ENCODE measurements around the gene C2orf76.
A peak's percentile ranks its signal among the peaks of the same experiment; 100 is the strongest.
"Not testable (repeated sequence)": the region's sequence is repeated elsewhere in the genome, so short reads cannot be mapped to it uniquely, and the experiment has no call there.

C2orf76 gene

GRCh38 chr2:119366649-119367471 lies at the start of gene C2orf76, which contains the start of gene DBI:
Gene C2orf76 (minus strand): TSS chr2:119366834. CDS start chr2:119339959, 26,875 bp downstream.
Gene DBI (plus strand): TSS chr2:119366977. CDS start chr2:119367052, 75 bp downstream.
- peak; percentile 96 for DNase-seq

- no peak for DNase-seq
Measured at GRCh38 chr2:119415630-119416029, 49.0 kb upstream of the C2orf76 start.

GRCh38 chr2:119414894-119415293 lies 48.3 kb upstream of the C2orf76 start:
- no peak for DNase-seq

- DNase-seq: no peak
Measured at GRCh38 chr2:119409506-119409905, 42.9 kb upstream of the C2orf76 start.

- DNase-seq: peak; percentile 50
Measured at GRCh38 chr2:119408221-119408619, 41.6 kb upstream of the C2orf76 start.

- DNase-seq: peak; percentile 67
Measured at GRCh38 chr2:119407430-119408220, 41.0 kb upstream of the C2orf76 start.

GRCh38 chr2:119405151-119405550 lies 38.5 kb upstream of the C2orf76 start:
- no peak for DNase-seq

- DNase-seq: not testable (repeated sequence)
Measured at GRCh38 chr2:119403618-119404017, 37.0 kb upstream of the C2orf76 start.

GRCh38 chr2:119402645-119403560 lies 36.3 kb upstream of the C2orf76 start:
- no peak for DNase-seq

- DNase-seq: no peak
Measured at GRCh38 chr2:119402106-119402505, 35.5 kb upstream of the C2orf76 start.

GRCh38 chr2:119397196-119397595 lies 30.6 kb upstream of the C2orf76 start:
- no peak for DNase-seq

- no peak for DNase-seq
Measured at GRCh38 chr2:119393971-119394748, 27.5 kb upstream of the C2orf76 start.

- no peak for DNase-seq
Measured at GRCh38 chr2:119389615-119390306, 23.1 kb upstream of the C2orf76 start.

GRCh38 chr2:119387381-119388129 lies 20.9 kb upstream of the C2orf76 start:
- DNase-seq: peak; percentile 42

GRCh38 chr2:119385466-119385865 lies 18.8 kb upstream of the C2orf76 start:
- no peak for DNase-seq

GRCh38 chr2:119384971-119385370 lies 18.3 kb upstream of the C2orf76 start:
- DNase-seq: peak; percentile 27

- DNase-seq: peak; percentile 23
Measured at GRCh38 chr2:119383410-119384140, 16.9 kb upstream of the C2orf76 start.

- no peak for DNase-seq
Measured at GRCh38 chr2:119378566-119378965, 11.9 kb upstream of the C2orf76 start.

- DNase-seq: no peak
Measured at GRCh38 chr2:119377993-119378345, 11.3 kb upstream of the C2orf76 start.
